Prostate gland (tissue), 2 donors: ENCODE results near the gene SMPDL3A. TPM values are rescaled to one million over a fixed set of nuclear protein-coding genes. Genes with fewer than 3 reads are reported as not detected.

Source experiments
- DNase-seq: peaks from one replicate; pipeline ENCODE4 v3.0.0-alpha.2; 2019; ENCODE audit warnings: low spot score
- H3K27ac ChIP-seq, 2 donors: fragments of 200-600 bp; sonication (generic); 2 replicates each; pipeline ENCODE4 v1.5.1; 2017 to 2019
- H3K27me3 ChIP-seq: fragments of 200-600 bp; sonication (generic); replicated peaks from 2 replicates; pipeline ENCODE4 v1.5.1; 2019; ENCODE audit not compliant: insufficient read depth
- H3K36me3 ChIP-seq, 2 donors: fragments of 200-600 bp; sonication (generic); 1 replicate in 1 of 2; 2 replicates in 1 of 2; pipeline versions ENCODE4 v1.5.1 to v1.8.1; 2017 to 2019
- H3K4me1 ChIP-seq: fragments of 200-600 bp; sonication (generic); replicated peaks from 2 replicates; pipeline ENCODE4 v1.5.1; 2019
- H3K4me3 ChIP-seq, 2 donors: fragments of 200-600 bp; sonication (generic); 2 replicates each; pipeline ENCODE4 v1.5.1; 2017 to 2019
- H3K9me3 ChIP-seq: fragments of 200-600 bp; sonication (generic); 2 replicates; pipeline ENCODE4 v1.5.1; 2017
- CTCF ChIP-seq, 4 experiments: fragments of 200-600 bp in 2 of 4; fragments of 450-650 bp in 2 of 4; sonication (generic) in 2 of 4; IDR thresholded peaks; 1 replicate in 3 of 4; 2 replicates in 1 of 4; pipeline ENCODE4 v1.5.1; 2016 to 2019; ENCODE audit warnings: antibody characterized with exemption in 4 of 4, mild to moderate bottlenecking in 2 of 4, moderate library complexity in 2 of 4
- POLR2A ChIP-seq: fragments of 450-650 bp; IDR thresholded peaks from one replicate; pipeline ENCODE4 v1.6.1; 2016; ENCODE audit warnings: antibody characterized with exemption, mild to moderate bottlenecking
- POLR2AphosphoS5 ChIP-seq: sonication (generic); formaldehyde crosslinking; IDR thresholded peaks from one replicate; pipeline ENCODE4 v1.6.1; 2017; ENCODE audit warnings: antibody characterized with exemption
- WGBS: methylation state at CpG from one replicate; pipeline ENCODE4 v1.1.5; 2018; 5-methylcytosine and 5-hydroxymethylcytosine counted together
- intact Hi-C: fragments of 100-400 bp; cut with DNase I; formaldehyde crosslinking; loops from one replicate; pipeline ENCODE4 v1.14.2; 2022
- total RNA-seq, 2 donors: library from RNA; depleted of rRNA; stranded (reverse); fragments of >200 nt; gene quantifications; one replicate each; pipeline ENCODE4 v1.1.0, GENCODE V29; 2016

Gene SMPDL3A
- total RNA-seq, 2 donors from 2014 or later, result 7.6 to 30.7 TPM

DNA sequence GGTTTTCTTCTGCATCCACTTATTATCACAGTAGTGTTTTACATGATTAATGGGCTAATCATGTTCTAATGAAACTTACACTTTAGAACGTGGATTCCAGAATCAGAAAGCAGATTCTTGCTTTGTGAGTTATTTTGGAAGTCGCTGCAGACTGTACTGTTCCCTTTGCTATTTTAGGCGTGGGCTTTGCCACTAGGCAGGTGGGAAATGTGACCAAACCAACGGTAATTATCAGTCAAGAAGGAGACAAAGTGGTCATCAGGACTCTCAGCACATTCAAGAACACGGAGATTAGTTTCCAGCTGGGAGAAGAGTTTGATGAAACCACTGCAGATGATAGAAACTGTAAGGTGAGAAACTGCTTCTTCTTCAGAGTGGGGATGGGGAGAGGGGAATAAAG lies 8.9 kb upstream of the SMPDL3A start:
- TF ChIP-seq POLR2A (no peak), CTCF (IDR thresholded peaks at IDR 0.05) (no peak), POLR2AphosphoS5 (no peak)
- intact Hi-C loops, result no loop called here
- DNase-seq, result no peak
- Histone ChIP-seq H3K4me1 (no peaks in the 10 kb centered on the region), H3K27ac (no peak overlapping the region), H3K4me3 (no peak overlapping the region), H3K9me3 (no peaks in the 10 kb centered on the region), H3K36me3 (no peaks in the 10 kb centered on the region), H3K27me3 (no peaks in the 10 kb centered on the region)
- WGBS, result 60% methylated on average over 5 of the region's 5 CpGs

GRCh38 chr6:122781716-122782115 lies 7.3 kb upstream of the SMPDL3A start:
- WGBS, result 94% methylated on average over 7 of the region's 7 CpGs
- no peaks in the 10 kb centered on the region for H3K4me1 ChIP-seq
- intact Hi-C loops, result no loop called here
- no peaks in the 10 kb centered on the region for H3K36me3 ChIP-seq
- no peak overlapping the region for H3K27ac ChIP-seq
- no peaks in the 10 kb centered on the region for H3K27me3 ChIP-seq
- no peak for DNase-seq
- no peaks in the 10 kb centered on the region for H3K9me3 ChIP-seq
- no peak for TF ChIP-seq POLR2AphosphoS5
- no peak for TF ChIP-seq CTCF (IDR thresholded peaks at IDR 0.05)
- no peak for TF ChIP-seq POLR2A
- no peak overlapping the region for H3K4me3 ChIP-seq

DNA sequence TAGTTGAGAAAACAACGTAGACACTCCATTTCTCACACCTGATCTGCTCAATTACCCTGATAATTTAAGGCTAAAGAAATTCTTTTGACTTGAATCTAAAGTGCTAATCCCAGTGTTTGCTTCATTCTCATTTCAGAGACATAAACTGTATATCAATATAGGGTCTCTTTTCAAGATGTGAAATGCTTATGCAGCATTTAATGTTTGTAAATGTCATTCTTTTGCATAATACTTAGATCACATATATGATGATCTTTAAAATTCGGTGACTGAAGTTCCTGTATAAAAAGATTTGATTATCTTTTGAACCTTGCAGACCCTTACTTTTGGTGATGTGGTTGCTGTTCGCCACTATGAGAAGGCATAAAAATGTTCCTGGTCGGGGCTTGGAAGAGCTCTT lies 5.7 kb upstream of the SMPDL3A start:
- H3K9me3 ChIP-seq, result no peaks in the 10 kb centered on the region
- no peaks in the 10 kb centered on the region for H3K36me3 ChIP-seq
- intact Hi-C loops, result no loop called here
- no peaks in the 10 kb centered on the region for H3K27me3 ChIP-seq
- H3K4me3 ChIP-seq, result no peak overlapping the region
- WGBS, result 85% methylated on average over 4 of the region's 4 CpGs
- no peak for DNase-seq
- TF ChIP-seq CTCF (IDR thresholded peaks at IDR 0.05) (no peak), POLR2AphosphoS5 (no peak), POLR2A (no peak)
- no peaks in the 10 kb centered on the region for H3K4me1 ChIP-seq
- no peak overlapping the region for H3K27ac ChIP-seq

GRCh38 chr6:122785891-122786290 lies 3.2 kb upstream of the SMPDL3A start:
- no peak overlapping the region for H3K4me3 ChIP-seq
- H3K27me3 ChIP-seq, result no peaks in the 10 kb centered on the region
- no peaks in the 10 kb centered on the region for H3K36me3 ChIP-seq
- no peaks in the 10 kb centered on the region for H3K4me1 ChIP-seq
- H3K27ac ChIP-seq, result no peak overlapping the region
- intact Hi-C loops, result no loop called here
- TF ChIP-seq POLR2A (no peak), POLR2AphosphoS5 (no peak), CTCF (IDR thresholded peaks at IDR 0.05) (no peak)
- DNase-seq, result no peak
- 91% methylated on average over 1 of the region's 1 CpG for WGBS
- H3K9me3 ChIP-seq, result no peaks in the 10 kb centered on the region

GRCh38 chr6:122787721-122788120 lies 1.3 kb upstream of the SMPDL3A start:
- peak overlapping the region; percentile 35 to 96 for H3K27ac ChIP-seq
- no peak for TF ChIP-seq POLR2A
- no peaks in the 10 kb centered on the region for H3K9me3 ChIP-seq
- no peak overlapping the region for H3K4me3 ChIP-seq
- DNase-seq, result no peak
- intact Hi-C loops, result no loop called here
- H3K36me3 ChIP-seq, result no peaks in the 10 kb centered on the region
- H3K27me3 ChIP-seq, result no peaks in the 10 kb centered on the region
- WGBS, result 54% methylated on average over 4 of the region's 4 CpGs
- H3K4me1 ChIP-seq, result no peaks in the 10 kb centered on the region
